Liver (tissue), 9 donors: ENCODE data around the gene AFF2. TPM values are rescaled to one million over a fixed set of nuclear protein-coding genes. Genes with fewer than 3 reads are reported as not detected.

Source experiments
- DNase-seq: peaks from one replicate; pipeline ENCODE4 v3.0.0-alpha.2; 2017; ENCODE audit warnings: low spot score
- H3K27ac ChIP-seq, 2 donors: one replicate each; pipeline ENCODE4 v1.7.0; 2013; ENCODE audit warnings: inconsistent platforms in 2 of 2, low read length in 2 of 2, control low read depth in 1 of 2, low read depth in 1 of 2, mild to moderate bottlenecking in 1 of 2
- H3K27me3 ChIP-seq, 4 donors: one replicate each; pipeline versions ENCODE4 v1.6.1 to v1.7.0; 2013; ENCODE audit warnings: low read length in 3 of 4, inconsistent platforms in 1 of 4, mild to moderate bottlenecking in 1 of 4, moderate library complexity in 1 of 4; ENCODE audit not compliant: control insufficient read depth in 4 of 4, insufficient read depth in 4 of 4
- H3K36me3 ChIP-seq, 4 donors: one replicate each; pipeline versions ENCODE4 v1.6.1 to v1.7.0; 2013; ENCODE audit warnings: low read length in 3 of 4, mild to moderate bottlenecking in 3 of 4, low read depth in 1 of 4, moderate library complexity in 1 of 4; ENCODE audit not compliant: control insufficient read depth in 4 of 4, insufficient read depth in 3 of 4
- H3K4me1 ChIP-seq, 4 donors: one replicate each; pipeline versions ENCODE4 v1.6.1 to v1.7.0; 2013; ENCODE audit warnings: low read length in 3 of 4, mild to moderate bottlenecking in 3 of 4, moderate library complexity in 1 of 4; ENCODE audit not compliant: control insufficient read depth in 4 of 4, insufficient read depth in 4 of 4
- H3K4me3 ChIP-seq, 3 donors: one replicate each; pipeline versions ENCODE4 v1.6.1 to v1.7.0; 2013; ENCODE audit warnings: low read length in 3 of 3, control low read depth in 1 of 3, low read depth in 1 of 3, mild to moderate bottlenecking in 1 of 3
- H3K9ac ChIP-seq, 2 donors: one replicate each; pipeline ENCODE4 v1.7.0; 2013; ENCODE audit warnings: low read length in 2 of 2, mild to moderate bottlenecking in 2 of 2, moderate library complexity in 2 of 2, control low read depth in 1 of 2, low read depth in 1 of 2
- H3K9me3 ChIP-seq, 4 donors: one replicate each; pipeline versions ENCODE4 v1.6.1 to v1.7.0; 2013; ENCODE audit warnings: low read length in 3 of 4; ENCODE audit not compliant: control insufficient read depth in 4 of 4
- EGR1 ChIP-seq, 2 donors: IDR thresholded peaks; 2 replicates each; pipeline ENCODE4 v1.6.1; 2016 to 2018; ENCODE audit warnings: antibody characterized with exemption in 2 of 2, low read depth in 2 of 2
- FOXA1 ChIP-seq: IDR thresholded peaks from 2 replicates; pipeline ENCODE4 v1.6.1; 2016; ENCODE audit warnings: antibody characterized with exemption
- GABPA ChIP-seq, 2 donors: IDR thresholded peaks in 1 of 2; conservative IDR thresholded peaks in 1 of 2; 2 replicates each; pipeline ENCODE4 v1.6.1; 2016; ENCODE audit warnings: antibody characterized with exemption in 2 of 2, mild to moderate bottlenecking in 1 of 2, moderate library complexity in 1 of 2
- HNF4A ChIP-seq, 2 donors: conservative IDR thresholded peaks; 2 replicates each; pipeline ENCODE4 v1.6.1; 2016; ENCODE audit warnings: antibody characterized with exemption in 2 of 2, mild to moderate bottlenecking in 2 of 2
- HNF4G ChIP-seq: IDR thresholded peaks from 2 replicates; pipeline ENCODE4 v1.6.1; 2016; ENCODE audit warnings: antibody characterized with exemption
- NR2F2 ChIP-seq: IDR thresholded peaks from 2 replicates; pipeline ENCODE4 v1.6.1; 2016; ENCODE audit warnings: antibody characterized with exemption
- RAD21 ChIP-seq, 2 donors: IDR thresholded peaks; 2 replicates each; pipeline ENCODE4 v1.6.1; 2016; ENCODE audit warnings: antibody characterized with exemption in 2 of 2, mild to moderate bottlenecking in 2 of 2
- REST ChIP-seq: IDR thresholded peaks from 2 replicates; pipeline ENCODE4 v1.6.1; 2016; ENCODE audit warnings: antibody characterized with exemption, mild to moderate bottlenecking
- SP1 ChIP-seq: IDR thresholded peaks from 2 replicates; pipeline ENCODE4 v1.6.1; 2018; ENCODE audit warnings: antibody characterized with exemption, mild to moderate bottlenecking
- TAF1 ChIP-seq: conservative IDR thresholded peaks from 2 replicates; pipeline ENCODE4 v1.6.1; 2016; ENCODE audit warnings: antibody characterized with exemption, mild to moderate bottlenecking
- YY1 ChIP-seq: IDR thresholded peaks from 2 replicates; pipeline ENCODE4 v1.6.1; 2016; ENCODE audit warnings: antibody characterized with exemption, mild to moderate bottlenecking
- WGBS: extraction: QIAGEN DNeasy Blood & Tissue Kit; methylation state at CpG from one replicate; pipeline ENCODE4 v1.1.7; 2013; 5-methylcytosine and 5-hydroxymethylcytosine counted together
- polyA plus RNA-seq, 2 donors: library from polyadenylated mRNA; stranded (reverse) in 1 of 2; unstranded in 1 of 2; fragments of 200-250 nt in 1 of 2; fragments of >200 nt in 1 of 2; fragmentation: Nextera tagmentation in 1 of 2; extraction: Ambion mirVana in 1 of 2; gene quantifications; one replicate each; pipeline versions ENCODE4 v1.2.1 to v1.2.3, GENCODE V29; 2013 to 2015
- total RNA-seq, 2 donors: library from RNA; depleted of rRNA; stranded (reverse); fragments of >200 nt; gene quantifications; one replicate each; pipeline ENCODE4 v1.2.3, GENCODE V29; 2014
- TF ChIP-seq, protein P1 (sequence below): IDR thresholded peaks from 2 replicates; pipeline ENCODE4 v1.6.1; 2016; ENCODE audit warnings: antibody characterized with exemption
- TF ChIP-seq, protein P2 (sequence below): fragments of 150-350 bp; IDR thresholded peaks from 2 replicates; pipeline ENCODE4 v1.5.1; 2017; ENCODE audit warnings: improper control_type of control experiment, low read depth, low read length; ENCODE audit not compliant: missing input control
- TF ChIP-seq, protein P3 (sequence below): IDR thresholded peaks from 2 replicates; pipeline ENCODE4 v1.6.1; 2016; ENCODE audit warnings: antibody characterized with exemption
- TF ChIP-seq, protein P4 (sequence below): IDR thresholded peaks from 2 replicates; pipeline ENCODE4 v1.6.1; 2016; ENCODE audit warnings: antibody characterized with exemption
- donor health status: healthy.
- donor health status: healthy.
- donor health status: healthy.
- donor health status: healthy.
- donor health status: healthy.

The AFF2 gene
- total and polyA plus RNA-seq, 4 donors = 0.01 to 1.6 (median 0.50) TPM; not detected in 1

GRCh38 chrX:148562846-148563245, 62.4 kb downstream of the AFF2 start:
- TF ChIP-seq GABPA (IDR thresholded peaks at IDR 0.05 in 1 of 2, conservative IDR thresholded peaks at IDR 0.05 in 1 of 2) (no peak), HNF4G (no peak), RAD21 (IDR thresholded peaks at IDR 0.05) (no peak), EGR1 (IDR thresholded peaks at IDR 0.05; ENCODE audit: low read depth in 2 of 2) (no peak), SP1 (no peak), REST (no peak)
- TF ChIP-seq, protein P1, sequence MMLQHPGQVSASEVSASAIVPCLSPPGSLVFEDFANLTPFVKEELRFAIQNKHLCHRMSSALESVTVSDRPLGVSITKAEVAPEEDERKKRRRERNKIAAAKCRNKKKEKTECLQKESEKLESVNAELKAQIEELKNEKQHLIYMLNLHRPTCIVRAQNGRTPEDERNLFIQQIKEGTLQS = no peak
- TF ChIP-seq, protein P2, sequence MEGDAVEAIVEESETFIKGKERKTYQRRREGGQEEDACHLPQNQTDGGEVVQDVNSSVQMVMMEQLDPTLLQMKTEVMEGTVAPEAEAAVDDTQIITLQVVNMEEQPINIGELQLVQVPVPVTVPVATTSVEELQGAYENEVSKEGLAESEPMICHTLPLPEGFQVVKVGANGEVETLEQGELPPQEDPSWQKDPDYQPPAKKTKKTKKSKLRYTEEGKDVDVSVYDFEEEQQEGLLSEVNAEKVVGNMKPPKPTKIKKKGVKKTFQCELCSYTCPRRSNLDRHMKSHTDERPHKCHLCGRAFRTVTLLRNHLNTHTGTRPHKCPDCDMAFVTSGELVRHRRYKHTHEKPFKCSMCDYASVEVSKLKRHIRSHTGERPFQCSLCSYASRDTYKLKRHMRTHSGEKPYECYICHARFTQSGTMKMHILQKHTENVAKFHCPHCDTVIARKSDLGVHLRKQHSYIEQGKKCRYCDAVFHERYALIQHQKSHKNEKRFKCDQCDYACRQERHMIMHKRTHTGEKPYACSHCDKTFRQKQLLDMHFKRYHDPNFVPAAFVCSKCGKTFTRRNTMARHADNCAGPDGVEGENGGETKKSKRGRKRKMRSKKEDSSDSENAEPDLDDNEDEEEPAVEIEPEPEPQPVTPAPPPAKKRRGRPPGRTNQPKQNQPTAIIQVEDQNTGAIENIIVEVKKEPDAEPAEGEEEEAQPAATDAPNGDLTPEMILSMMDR = no peak
- Histone ChIP-seq H3K27me3 (no peaks in the 10 kb centered on the region), H3K9me3 (no peaks in the 10 kb centered on the region), H3K9ac (no peak overlapping the region), H3K4me3 (no peak overlapping the region), H3K36me3 (no peaks in the 10 kb centered on the region), H3K27ac (no peak overlapping the region), H3K4me1 (no peaks in the 10 kb centered on the region)
- 42% methylated on average over 3 of the region's 3 CpGs for WGBS
- no peak for DNase-seq

DNA sequence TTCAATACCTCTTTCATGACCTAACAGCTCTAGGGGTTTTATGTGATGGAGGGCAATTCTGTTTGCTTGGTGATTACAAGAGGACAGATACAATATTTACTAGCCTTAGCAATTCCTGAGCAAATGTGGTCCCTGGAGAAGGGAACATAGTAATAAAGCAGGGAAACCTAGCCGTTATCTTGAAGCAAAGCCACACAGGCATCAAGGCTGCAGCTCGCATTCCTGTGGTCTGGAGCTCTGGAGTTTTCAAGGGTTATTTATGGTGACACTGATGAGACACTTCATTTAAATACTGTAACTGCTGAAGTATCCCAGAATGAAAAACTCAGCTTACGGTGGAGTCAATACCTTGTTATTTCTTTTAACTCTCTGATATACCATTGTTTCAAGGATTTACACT, 66.8 kb downstream of the AFF2 start:
- H3K4me3 ChIP-seq = no peak overlapping the region
- H3K36me3 ChIP-seq = no peaks in the 10 kb centered on the region
- H3K9ac ChIP-seq = no peak overlapping the region
- H3K9me3 ChIP-seq = peaks cover 0 to 3% (median 0%) of the 10 kb centered on the region in 4 donors
- TF ChIP-seq REST (no peak), FOXA1 (no peak), RAD21 (IDR thresholded peaks at IDR 0.05) (no peak), EGR1 (IDR thresholded peaks at IDR 0.05; ENCODE audit: low read depth in 2 of 2) (no peak), GABPA (IDR thresholded peaks at IDR 0.05 in 1 of 2, conservative IDR thresholded peaks at IDR 0.05 in 1 of 2) (no peak), SP1 (no peak), NR2F2 (no peak), HNF4A (conservative IDR thresholded peaks at IDR 0.05) (no peak), YY1 (no peak), TAF1 (no peak)
- TF ChIP-seq, protein P3, sequence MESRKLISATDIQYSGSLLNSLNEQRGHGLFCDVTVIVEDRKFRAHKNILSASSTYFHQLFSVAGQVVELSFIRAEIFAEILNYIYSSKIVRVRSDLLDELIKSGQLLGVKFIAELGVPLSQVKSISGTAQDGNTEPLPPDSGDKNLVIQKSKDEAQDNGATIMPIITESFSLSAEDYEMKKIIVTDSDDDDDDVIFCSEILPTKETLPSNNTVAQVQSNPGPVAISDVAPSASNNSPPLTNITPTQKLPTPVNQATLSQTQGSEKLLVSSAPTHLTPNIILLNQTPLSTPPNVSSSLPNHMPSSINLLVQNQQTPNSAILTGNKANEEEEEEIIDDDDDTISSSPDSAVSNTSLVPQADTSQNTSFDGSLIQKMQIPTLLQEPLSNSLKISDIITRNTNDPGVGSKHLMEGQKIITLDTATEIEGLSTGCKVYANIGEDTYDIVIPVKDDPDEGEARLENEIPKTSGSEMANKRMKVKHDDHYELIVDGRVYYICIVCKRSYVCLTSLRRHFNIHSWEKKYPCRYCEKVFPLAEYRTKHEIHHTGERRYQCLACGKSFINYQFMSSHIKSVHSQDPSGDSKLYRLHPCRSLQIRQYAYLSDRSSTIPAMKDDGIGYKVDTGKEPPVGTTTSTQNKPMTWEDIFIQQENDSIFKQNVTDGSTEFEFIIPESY = no peak
- TF ChIP-seq, protein P4, sequence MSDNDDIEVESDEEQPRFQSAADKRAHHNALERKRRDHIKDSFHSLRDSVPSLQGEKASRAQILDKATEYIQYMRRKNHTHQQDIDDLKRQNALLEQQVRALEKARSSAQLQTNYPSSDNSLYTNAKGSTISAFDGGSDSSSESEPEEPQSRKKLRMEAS = no peak
- TF ChIP-seq, protein P1 = no peak
- TF ChIP-seq, protein P2 = no peak
- DNase-seq = no peak
- H3K27ac ChIP-seq = no peak overlapping the region
- H3K4me1 ChIP-seq = no peaks in the 10 kb centered on the region
- H3K27me3 ChIP-seq = no peaks in the 10 kb centered on the region
- 43% methylated on average over 3 of the region's 3 CpGs for WGBS
